ENCODE measurements around the gene PRKAA1.

The PRKAA1 gene

DNA sequence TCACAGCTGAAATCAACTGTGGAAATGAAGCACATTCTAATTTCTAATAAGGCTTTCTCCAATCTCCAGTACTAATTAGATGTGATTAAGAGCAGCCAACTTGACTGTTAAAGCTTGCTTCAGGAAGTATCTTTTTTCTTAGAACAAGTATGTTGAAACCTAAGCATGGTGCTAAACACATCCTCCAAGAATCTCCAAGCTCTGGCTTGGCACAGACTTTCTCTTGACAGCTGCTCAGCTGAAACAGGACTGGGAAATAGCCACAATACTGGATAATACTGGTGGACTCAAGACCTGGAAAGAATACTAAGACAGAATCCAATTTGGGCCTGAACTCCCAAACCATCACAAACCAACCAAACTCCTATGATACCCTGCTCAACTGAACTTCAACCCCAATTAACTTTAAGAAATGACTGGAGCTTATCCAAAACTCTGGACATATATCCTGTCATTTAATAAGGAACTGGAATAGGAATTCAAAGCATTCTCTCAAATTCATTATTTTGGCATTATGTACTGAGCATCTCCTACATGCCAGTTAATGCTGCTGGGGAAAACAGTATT is 16.2 kb downstream of the PRKAA1 start:
- no peak for DNase-seq (ENCODE audit: low read depth in 3 of 3)

DNA sequence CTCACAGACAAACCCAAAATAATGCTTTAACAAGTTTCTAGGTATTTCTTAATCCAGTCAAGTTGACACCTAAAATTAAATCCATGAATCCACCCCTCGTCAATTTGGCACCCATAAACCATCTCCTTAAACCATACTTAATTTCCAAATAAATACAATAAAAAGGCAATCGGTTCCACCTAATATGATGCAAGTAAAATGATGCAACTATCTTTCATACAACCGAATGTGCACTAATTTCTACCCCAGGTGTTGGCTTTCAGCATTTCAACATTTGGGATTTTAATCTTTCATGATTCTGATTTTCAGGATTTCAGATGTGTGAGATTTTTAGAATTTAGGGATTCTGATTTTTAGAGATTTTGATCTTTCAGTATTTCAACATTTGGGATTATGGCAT is 17.3 kb downstream of the PRKAA1 start:
- DNase-seq (ENCODE audit: low read depth in 3 of 3), result no peak

DNA sequence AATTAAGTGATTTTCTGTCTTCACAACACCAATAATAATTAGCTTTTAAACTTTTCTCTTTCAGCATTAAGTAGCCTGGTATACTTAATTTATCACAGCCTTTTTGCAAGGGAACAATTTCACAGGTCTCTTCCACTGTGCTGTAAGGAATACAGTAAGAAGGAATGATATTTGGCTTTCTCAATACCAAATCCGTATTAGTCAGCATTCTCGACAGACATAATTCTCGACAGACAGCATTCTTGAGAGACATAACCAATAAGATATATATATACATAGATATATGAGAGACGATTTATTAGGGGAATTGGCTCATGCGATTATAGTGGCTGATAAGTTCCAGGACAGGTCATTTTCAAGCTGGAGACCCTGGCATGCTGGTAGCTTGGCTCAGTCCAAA is 18.0 kb downstream of the PRKAA1 start:
- no peak for DNase-seq (ENCODE audit: low read depth in 3 of 3)

DNA sequence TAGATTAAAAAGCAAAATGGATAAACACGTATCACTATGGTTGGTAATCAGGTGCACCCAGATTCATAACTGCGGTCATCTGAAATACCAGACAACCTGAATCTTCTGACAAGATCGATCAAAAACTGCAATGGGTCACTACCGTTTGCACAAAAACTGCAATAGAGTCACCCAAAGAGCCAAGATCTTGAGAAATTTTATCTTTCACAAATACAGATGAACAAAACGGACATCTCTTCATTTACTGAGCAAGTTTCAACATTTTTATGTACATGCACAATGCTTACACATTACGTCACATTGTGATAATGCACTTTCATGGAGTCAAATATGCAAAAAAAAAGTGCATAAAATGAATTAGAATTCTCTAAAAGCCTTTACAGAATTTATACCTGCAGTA is 18.6 kb downstream of the PRKAA1 start:
- no peak for DNase-seq (ENCODE audit: low read depth in 3 of 3)

DNA sequence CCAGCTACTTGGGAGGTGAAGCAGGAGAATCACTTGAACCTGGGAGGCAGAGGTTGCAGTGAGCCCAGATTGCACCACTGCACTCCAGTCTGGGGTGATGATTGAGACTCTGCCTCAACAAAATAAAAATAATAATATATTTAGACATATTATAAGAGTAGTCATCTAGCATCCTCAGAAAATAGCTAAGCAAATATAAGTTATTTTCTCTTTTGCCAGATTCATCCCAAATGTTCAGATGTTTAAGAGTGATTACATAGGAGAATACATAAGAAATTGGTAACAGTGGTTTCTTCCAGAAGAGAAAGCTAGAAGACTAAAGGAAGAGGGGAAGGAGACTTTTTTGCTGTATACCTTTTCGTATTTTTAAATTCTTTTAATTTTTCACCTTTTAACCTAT is 20.0 kb downstream of the PRKAA1 start:
- DNase-seq (ENCODE audit: low read depth in 3 of 3), result no peak

DNA sequence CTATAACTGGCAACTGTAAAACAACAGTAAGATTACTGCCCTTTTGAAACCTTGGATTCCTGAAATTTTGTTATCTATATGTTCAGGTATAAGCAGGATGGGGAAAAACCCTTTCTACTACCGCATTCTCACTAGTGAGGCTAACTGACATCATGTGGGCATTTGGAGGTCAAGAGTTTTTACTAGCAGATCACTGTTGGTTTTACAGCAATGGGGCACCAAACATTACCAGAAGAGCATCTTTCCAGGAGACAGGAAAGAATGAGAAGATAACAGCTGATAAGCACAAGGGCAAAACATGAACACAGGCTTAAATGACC is 21.6 kb downstream of the PRKAA1 start:
- no peak for DNase-seq (ENCODE audit: low read depth in 3 of 3)

DNA sequence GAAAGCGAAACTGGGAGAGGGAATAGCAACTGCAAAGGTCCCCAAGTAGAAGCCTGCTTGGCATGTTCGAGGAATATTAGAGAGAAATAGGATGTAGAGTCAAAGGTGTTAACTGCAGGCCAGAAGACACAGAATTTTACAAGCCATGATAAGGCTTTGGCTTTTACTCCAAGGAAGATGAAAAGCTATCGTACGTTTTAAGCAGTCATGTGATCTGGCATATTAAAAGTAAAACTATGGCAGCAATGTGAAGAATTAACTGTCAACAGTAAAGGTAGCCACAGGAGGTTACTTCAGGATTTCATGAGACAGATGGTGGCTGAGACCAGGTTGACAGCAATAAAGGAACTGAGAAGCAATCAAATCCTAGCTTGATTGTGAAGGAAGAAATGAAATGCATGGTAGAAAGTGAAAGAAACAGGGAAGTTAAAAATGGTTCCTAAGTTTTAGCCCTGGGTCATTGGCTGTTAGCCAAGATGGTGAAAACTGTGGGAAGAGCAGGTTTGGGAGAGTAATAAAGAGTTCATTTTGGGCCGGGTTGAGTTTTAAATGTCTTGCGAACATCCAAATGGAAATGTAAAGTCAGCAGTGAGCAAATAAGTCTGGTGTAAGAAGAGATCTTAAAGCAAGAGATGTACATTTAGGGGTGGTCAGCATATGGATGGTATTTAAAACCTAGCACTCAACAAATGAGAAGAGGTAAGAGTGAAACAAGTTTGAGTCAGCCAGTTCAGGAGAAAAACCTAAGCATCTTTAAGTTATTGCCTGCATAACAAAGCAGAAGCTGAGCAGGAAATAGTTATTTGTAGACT is 22.1 kb downstream of the PRKAA1 start:
- DNase-seq (ENCODE audit: low read depth in 3 of 3), result no peak

DNA sequence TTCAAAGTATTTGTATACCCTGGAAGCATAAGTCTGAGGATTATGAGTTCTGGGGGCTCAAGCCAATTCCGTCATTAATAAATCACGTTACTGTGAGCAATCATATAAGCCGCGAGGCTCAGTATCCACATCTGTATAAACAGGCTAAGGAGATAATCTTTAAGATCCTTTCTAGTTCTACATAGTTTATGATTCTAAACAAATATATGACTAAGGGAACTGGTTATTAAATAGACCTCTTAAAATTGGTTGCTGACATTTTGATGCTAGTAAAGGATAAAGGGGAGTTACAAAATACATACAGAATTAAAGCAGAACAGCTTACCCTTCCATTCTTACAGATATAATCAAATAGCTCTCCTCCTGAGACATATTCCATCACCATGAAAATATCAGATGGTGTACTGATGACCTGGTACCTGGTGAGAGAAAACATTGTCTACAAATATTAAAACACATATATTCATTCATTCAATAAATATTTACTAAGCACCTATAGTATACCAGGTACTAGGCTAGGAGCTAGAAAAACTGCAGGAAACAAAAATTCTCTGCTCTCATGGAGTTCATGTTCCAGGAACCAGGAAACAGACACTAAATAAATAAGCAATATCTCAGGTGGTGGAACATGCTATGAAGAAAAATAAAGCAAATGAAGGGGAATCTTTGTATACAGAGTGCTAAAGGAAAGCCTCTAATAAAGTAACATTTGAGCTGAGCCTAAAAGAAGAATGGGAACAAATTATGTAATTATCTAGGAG is 22.9 kb downstream of the PRKAA1 start:
- no peak for DNase-seq (ENCODE audit: low read depth in 3 of 3)

DNA sequence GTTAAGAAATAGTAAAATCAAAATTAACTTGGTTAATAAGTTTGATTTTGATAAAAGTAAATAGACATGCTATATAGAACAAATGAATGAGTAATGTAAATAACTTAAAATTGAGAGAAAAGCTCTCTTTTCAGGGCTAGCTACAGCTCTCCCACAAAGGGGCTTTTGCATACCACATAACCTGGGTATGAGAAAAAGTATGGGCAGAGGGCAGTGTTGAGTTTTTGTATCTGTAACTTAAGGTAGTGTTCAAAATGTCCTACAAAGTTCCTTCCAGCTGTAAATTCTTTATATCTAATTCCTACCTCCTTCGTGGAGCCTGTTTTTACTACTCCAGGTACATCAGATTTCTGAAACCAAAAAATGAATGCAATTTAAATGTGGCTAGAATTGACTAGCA is 23.6 kb downstream of the PRKAA1 start:
- no peak for DNase-seq (ENCODE audit: low read depth in 3 of 3)

DNA sequence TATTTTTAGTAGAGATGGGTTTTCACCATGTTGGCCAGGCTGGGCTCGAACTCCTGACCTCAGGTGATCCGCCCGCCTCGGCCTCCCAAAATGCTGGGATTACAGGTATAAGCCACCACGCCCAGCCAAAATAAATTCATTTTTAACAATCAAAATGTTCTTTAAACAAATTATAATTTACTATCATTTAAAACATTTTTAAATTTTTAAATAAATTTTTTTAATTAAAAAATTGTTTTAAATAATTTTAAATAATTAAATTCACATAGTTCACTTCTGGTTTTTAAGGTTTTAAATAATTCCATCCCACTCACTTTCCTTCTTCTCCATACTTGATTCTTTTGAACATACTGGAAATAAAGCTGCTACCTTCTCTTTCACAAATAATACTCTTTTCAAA is 27.4 kb downstream of the PRKAA1 start:
- DNase-seq (ENCODE audit: low read depth in 3 of 3), result no peak

DNA sequence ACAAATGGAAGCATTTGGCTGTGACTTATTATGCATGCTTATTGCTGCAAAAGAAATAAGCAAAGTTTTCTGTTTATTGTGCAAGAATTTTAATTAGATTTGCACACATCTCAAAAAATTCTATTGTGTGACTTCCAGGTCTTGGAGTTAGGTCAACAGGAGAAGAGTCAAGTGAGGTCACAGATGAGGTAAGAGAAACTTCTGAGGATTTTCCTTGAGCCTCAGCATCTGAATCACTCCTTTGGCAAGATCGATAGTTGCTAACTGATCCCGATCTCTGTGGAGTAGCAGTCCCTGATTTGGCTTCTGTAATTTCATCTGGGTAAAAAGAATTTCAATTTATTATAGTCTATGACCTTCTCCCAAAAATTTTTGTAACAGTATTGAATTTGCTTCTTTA is 35.5 kb downstream of the PRKAA1 start:
- DNase-seq (ENCODE audit: low read depth in 3 of 3), result no peak

DNA sequence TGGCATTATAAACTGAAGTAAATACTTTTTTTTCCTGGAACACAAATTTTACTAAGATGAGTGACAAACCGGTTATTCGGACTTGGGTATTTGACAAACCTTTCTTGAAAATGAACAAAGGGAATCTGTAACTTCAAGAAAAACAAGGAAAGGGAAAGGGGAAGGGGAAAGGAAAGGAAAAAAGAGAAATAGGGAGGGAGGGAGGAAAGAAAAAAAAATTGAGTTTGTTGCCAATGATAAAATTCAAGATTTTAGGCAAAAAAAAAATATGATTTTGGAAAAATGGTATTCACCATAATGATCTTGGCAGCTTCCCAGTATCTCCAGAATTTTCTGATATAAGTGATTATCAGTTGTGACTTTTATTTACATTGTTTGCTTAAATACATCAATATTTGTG is 40.8 kb downstream of the PRKAA1 start:
- DNase-seq (ENCODE audit: low read depth in 3 of 3), result no peak

DNA sequence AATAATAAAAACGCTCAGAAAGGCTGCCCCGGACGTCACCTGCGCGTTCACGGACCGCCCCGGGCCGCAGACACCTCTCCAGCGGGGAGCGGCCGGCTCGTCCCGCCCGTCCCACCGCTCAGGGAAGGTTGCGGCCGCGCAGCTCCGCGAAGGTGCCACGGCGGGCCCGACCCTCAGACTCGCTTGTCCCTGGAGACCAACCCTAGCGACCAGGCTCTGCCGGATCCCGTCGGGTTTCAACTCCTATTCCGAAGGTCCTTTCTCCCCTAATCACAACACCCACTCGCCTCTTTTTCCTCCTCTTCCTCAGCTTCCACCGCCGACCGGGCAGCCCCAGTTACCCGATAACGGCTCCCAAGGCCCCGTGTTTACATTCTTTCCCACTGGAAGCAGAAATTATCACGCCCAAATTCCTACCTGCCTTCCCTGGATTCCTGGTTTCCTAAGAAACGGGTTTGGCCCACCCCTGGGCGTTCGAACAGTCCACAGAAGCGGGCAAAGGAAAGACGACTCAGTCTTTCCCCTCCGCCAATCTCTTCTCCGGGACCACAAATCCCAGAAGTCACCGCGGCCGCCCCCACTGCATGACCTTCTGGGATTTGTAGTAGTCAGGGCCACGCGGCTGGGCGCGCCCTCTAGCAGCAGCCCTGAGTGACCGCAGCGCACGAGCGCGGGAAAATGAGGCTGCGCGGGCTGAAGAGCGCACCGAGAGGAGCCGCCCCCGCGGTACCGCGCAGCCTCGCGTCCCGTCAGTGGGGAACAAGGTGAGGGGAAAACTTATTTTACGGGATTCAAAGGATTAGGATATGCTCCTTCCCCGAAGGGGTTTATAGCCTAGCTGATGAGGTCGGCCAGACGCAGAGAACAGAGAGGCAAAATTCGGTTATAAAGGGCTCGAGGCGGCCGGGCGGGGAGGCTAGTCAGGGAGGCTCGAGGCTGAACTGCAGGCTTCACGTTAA is 42.5 kb downstream of the PRKAA1 start, which contains the start of gene TTC33:
Gene TTC33, minus strand, starts transcription at position 555 of the 959 bp plus-strand sequence. CDS start 8,943 bp downstream, outside the sequence.
- peak; percentile 91 to 95 (median 92) for DNase-seq (ENCODE audit: low read depth in 3 of 3)

DNA sequence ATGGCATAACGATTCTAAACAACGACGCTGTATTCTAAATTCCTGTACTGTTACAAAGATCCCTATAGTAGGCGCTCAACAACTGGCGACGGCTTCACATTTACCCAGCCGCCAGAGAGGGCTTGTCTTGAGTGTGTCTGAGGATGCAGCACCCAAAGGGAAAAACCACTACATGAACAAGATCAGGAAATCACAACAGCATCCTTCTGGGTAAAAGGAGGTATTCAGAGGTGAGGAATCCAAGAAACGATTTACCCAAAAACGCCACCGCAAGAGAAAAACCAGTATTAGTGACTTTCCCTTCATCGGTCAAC is 43.1 kb downstream of the PRKAA1 start:
- peak; percentile 39 to 48 (median 47) for DNase-seq (ENCODE audit: low read depth in 3 of 3)

DNA sequence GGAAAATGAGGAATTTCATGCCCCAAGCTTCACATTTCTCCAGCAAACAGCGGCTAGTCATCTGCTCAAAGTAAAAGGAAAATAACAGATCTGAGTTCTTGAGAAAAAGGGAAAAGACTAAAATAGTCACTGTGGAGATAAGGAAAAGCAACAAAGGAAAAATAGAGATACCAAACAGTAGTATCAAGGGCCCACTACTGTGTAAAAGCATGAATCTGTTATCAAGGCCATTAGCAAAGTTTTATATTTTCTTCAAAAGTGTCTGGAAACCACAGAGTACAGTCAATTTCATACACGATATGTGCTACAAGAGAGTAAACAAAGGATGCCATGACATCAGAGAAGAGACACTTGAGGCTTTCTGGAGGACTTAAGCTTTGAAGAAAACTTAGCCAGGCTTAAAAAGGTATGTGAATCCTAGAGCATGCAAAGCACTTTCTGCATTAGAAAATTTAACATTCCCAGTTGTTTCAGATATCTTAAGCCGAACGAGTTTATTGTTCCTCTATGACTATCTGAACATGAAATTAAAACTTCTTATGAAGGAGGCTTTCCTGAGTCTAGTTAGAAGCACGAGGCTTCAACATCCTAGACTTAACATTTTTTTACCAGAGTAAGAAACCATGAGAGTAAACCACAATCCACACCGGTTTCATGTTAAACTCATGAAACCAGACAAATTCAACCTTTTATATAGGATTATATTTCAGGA is 43.6 kb downstream of the PRKAA1 start:
- DNase-seq (ENCODE audit: low read depth in 3 of 3), result no peak

DNA sequence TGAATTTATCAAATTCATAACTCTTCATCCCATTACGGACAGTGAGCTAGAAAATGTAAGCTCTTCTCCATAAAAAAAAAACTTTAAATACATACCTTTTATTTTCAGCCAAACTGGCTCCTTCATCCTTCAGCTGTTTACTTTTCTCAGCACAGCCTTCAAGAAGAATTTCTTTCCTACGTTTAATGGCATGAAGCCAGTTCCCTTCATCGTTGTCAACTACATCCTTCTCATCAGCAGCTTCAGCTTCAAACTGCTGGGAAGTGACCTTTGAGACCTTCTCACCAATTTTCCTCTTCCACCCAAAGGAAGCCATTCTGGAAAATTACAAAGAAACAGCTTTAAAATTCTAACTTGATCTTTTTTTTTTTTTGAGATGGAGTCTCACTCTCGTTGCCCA is 51.5 kb downstream of the PRKAA1 start:
- no peak for DNase-seq (ENCODE audit: low read depth in 3 of 3)

DNA sequence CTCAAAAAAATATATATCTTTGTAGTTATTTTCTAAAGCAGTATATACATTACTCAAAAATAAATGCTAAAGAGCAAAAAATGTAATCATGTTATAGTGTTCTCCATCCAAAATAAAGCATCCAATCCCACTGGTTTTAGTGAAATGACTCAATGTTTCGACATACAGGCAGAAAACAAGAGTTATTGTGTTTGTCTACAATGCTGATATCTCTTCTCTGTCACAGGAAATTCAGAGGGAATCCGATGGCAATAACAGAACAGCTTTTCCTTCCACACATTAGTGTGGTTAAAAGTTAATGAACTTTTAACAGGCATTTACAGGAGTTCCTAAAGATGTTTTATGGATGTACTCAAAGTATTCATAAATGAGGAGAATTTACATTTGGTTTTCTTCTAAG is 54.4 kb downstream of the PRKAA1 start:
- no peak for DNase-seq (ENCODE audit: low read depth in 3 of 3)

DNA sequence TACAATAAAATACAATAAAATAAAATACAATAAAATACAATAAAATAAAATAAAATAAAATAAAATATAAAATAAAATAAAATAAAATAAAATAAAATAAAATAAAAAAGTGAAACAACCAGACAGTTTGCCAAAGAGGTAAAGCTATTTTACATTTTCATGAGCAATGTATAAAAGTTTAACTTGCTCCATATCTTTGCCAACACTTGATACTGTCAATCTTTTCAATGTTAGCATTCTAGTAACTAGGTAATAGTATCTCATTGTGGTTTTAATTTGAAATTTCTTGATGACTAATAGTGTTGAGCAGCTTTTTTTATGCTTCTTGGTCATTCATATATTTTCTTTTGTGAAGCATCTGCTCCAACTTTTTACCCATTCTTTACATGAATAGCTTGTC is 59.7 kb downstream of the PRKAA1 start:
- DNase-seq (ENCODE audit: low read depth in 3 of 3), result no peak

DNA sequence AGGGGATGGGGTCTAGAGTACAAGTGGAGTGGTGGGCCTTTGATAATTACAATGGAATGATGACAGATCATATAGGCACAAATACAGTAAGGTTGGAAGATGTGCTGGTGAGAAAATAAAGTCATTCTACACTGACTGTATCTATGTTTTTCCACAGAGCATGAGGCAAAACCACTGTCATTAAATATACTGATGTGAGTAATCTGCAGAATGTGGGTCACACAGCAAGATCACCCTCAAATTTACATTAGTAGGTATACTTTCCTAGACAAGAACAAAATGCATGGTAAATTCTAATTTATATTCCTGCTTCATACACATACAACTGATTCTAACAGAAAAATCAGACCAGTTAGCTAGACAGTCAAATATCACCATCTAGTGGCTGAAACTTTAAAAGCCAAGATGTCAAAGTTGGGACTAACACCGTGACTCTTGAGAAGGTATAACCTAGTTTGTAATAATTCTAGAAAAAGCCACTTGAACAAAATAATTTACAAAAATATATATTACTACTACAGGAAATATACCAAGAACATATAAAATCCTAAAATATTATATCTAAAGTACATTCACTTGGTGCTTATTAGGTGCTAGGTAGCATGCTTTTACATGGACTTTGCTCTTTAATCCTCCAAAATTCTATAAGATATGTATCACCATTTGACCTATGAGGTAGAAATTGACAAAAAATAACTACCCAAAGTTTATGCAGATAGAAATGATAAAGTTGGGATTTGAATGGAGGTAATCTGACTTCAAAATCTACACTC is 61.9 kb downstream of the PRKAA1 start:
- no peak for DNase-seq (ENCODE audit: low read depth in 3 of 3)

DNA sequence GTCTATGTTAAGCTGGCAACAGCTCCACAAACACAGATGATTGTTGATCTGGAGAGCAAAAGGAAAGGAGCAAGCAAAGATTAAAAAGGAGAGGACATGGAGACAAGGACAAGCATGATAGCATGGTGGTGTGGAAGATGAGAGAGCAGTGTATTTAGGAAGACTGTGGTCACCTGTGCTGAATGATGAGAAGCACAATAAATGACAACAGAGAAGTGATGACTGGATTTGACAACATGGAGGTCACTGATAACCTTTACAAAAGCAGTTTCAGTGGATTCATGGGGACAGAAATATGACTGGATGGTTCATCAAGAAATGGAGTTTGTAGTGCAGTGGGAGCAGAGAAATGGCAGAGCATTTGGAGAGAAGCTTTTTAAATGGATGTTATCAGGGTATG is 62.6 kb downstream of the PRKAA1 start:
- DNase-seq (ENCODE audit: low read depth in 3 of 3), result no peak

DNA sequence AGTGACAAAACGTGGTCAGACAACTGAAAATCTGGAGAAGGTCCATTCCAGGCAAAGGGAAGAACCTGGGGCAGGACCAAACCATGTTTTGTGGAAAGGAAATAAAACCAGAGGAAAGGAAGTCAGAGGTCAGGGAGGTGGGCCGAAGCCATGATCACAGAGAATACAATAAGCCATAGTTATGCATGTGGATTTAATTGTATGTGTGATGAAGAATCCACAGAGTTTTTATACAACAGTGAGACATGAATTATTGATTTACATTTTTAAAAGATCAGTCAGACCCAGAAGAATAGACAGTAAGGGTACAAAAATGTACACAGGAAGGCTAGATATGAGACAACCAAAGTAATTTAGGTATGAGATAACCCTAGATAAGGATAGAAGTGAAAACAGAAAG is 63.2 kb downstream of the PRKAA1 start:
- DNase-seq (ENCODE audit: low read depth in 3 of 3), result no peak

All from stimulated activated CD4-positive, alpha-beta T cell treated with anti-CD3 and anti-CD28 coated beads, TNF-alpha, amount 100 ng/mL, for 48 hours (primary cell).